ENCODE data around the gene PGAM1.
A peak's percentile ranks its signal among the peaks of the same experiment; 100 is the strongest.
"Not testable (repeated sequence)": the region's sequence is repeated elsewhere in the genome, so short reads cannot be mapped to it uniquely, and the experiment has no call there.

Gene PGAM1

DNA sequence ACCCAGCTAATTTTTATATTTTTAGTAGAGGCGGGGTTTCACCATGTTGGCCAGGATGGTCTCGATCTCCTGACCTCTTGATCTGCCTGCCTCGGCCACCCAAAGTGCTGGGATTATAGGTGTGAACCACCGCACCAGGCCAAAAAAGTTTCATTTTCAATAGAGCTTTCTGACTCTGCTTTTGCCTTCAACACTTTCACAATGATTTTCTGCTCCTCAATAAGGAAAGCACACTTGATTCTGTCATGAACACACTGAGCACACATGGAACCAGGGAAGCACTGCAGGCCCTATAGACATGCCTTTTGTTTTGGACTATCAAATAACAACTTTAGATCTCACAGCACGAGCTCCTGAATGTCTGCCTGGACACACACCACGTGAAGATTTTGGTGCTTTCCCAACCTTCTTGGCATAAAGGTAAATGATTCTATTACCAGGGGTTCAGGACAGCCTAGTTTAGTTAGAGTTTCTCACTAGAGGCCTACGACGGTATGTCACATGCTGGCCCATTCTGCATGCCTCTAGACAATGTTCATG lies 32.9 kb upstream of the PGAM1 start:
- no peaks in the 10 kb centered on the region for H3K4me1 ChIP-seq (ENCODE audit: control insufficient read depth, insufficient read depth, low read length)
- H3K36me3 ChIP-seq (ENCODE audit: control insufficient read depth, insufficient read depth, low read length) = peaks cover 87% of the 10 kb centered on the region
- no peak overlapping the region for H3K4me3 ChIP-seq (ENCODE audit: low read depth, low read length)
- H3K27ac ChIP-seq (ENCODE audit: low read depth, low read length) = no peak overlapping the region
- no peaks in the 10 kb centered on the region for H3K9me3 ChIP-seq (ENCODE audit: control insufficient read depth, insufficient read depth, low read length)
- no peaks in the 10 kb centered on the region for H3K27me3 ChIP-seq (ENCODE audit: control insufficient read depth, insufficient read depth, low read length)
- no peak overlapping the region for H3K9ac ChIP-seq (ENCODE audit: low read depth, low read length)

DNA sequence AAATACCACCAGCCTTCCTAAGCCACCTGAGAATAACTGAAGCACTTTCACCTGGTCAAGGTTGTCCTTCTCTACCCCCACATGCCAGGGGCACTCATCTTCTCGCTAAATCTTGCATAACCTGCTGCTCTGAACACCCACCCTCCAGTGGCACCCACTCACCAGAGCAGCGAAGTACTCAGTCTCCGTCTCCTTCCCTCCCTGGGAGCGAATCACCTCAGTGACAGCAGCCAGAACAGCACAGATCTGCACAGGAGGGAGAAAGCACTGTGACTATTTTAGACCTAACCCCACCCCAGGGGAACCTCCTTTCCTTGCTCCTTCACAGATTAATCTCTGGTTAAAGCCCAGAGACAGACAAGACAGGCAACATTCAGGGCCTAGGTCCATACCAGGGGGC lies 29.9 kb upstream of the PGAM1 start:
- peaks cover 76% of the 10 kb centered on the region for H3K36me3 ChIP-seq (ENCODE audit: control insufficient read depth, insufficient read depth, low read length)
- no peaks in the 10 kb centered on the region for H3K9me3 ChIP-seq (ENCODE audit: control insufficient read depth, insufficient read depth, low read length)
- H3K9ac ChIP-seq (ENCODE audit: low read depth, low read length) = no peak overlapping the region
- H3K27me3 ChIP-seq (ENCODE audit: control insufficient read depth, insufficient read depth, low read length) = no peaks in the 10 kb centered on the region
- H3K4me1 ChIP-seq (ENCODE audit: control insufficient read depth, insufficient read depth, low read length) = peaks cover 7% of the 10 kb centered on the region
- H3K4me3 ChIP-seq (ENCODE audit: low read depth, low read length) = no peak overlapping the region
- no peak overlapping the region for H3K27ac ChIP-seq (ENCODE audit: low read depth, low read length)

DNA sequence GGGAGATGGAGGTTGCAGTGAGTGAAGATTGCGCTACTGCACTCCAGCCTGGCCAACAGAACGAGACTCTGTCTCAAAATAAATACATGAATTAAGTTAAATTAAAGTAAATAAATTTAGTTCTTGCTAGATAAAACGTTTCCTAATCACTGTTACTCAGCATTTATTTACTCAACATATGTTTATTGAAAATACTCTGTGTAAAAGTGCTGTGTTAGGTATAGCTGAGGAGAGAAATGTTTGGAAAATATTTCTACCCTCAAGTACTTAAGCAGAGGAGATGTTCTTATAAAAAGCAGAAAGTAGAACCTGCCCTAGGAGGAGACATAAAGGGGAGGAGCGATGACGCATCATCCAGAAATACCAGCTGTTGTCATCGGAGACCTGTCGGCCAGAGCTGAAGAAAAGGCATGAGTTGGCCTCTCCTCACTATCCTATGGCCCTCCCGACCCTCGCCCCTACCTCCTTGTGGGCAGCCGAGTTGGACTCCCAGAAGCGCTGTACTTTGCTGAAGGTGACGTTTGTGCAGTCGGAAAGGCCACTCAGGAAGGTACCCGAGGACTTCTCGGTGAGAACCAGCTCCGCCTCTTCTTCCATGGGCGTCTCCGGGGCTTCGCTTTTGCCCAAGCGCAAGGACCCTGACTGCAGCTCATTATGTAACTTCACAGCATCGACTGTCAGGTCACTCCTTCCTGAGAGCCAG lies 26.0 kb upstream of the PGAM1 start:
- 0 out of 2 replicates have a peak overlapping the region, but pooled peaks have one; percentile 65 for H3K9ac ChIP-seq (ENCODE audit: low read depth, low read length)
- peak overlapping the region; percentile 79 for H3K27ac ChIP-seq (ENCODE audit: low read depth, low read length)
- peaks cover 7% of the 10 kb centered on the region for H3K4me1 ChIP-seq (ENCODE audit: control insufficient read depth, insufficient read depth, low read length)

DNA sequence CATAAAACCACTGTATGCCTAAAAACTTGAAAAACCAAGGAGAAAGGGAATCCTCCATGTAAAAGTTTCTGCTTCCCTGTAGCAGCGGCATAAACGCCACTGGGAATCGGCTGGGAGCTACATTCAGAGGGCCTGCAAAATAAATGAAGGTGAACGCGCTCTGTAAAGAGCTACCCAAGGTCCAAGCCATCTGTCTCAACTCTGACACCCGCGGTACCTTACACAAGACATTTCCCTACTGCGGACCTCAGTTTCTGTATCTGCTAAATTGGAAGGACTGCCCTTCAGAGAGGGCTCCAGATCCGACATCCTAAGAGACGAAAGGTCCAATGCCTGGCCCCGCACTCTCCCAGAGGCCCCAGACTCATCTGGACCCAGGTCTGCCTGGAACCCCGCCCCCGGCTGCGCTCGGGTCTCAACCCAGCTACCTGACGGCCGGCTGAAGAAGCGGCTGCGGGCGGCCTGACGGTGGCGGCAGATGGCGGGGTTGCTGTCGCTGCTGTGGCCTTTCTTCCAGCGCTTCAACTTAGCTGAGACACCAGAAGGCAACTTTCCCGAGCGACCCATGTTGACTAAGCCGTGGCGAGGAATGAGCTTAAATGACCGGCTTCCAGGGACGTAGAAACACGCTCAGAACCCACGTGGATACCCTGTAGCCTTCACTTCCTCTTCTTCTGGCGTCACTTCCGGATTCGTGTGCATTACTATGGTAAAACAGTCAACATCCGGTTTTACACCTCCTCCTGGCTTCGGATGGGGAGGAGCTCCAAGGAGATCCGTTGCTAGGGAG lies 25.1 kb upstream of the PGAM1 start, which contains the start of gene RRP12:
RRP12 (minus strand) TSS at position 676 of the 790 bp plus-strand sequence; CDS start at position 567, 109 bp downstream.
- no peaks in the 10 kb centered on the region for H3K27me3 ChIP-seq (ENCODE audit: control insufficient read depth, insufficient read depth, low read length)
- H3K4me3 ChIP-seq (ENCODE audit: low read depth, low read length) = peak within 1 kb of the TSS; percentile 90
- peaks cover 36% of the 10 kb centered on the region for H3K36me3 ChIP-seq (ENCODE audit: control insufficient read depth, insufficient read depth, low read length)
- H3K27ac ChIP-seq (ENCODE audit: low read depth, low read length) = peak within 1 kb of the TSS; percentile 79
- peak within 1 kb of the TSS; percentile 65; the same call in 1 of the 2 replicates for H3K9ac ChIP-seq (ENCODE audit: low read depth, low read length)
- H3K4me1 ChIP-seq (ENCODE audit: control insufficient read depth, insufficient read depth, low read length) = peaks cover 7% of the 10 kb centered on the region
- H3K9me3 ChIP-seq (ENCODE audit: control insufficient read depth, insufficient read depth, low read length) = no peaks in the 10 kb centered on the region

More for the DNA sequence above, 26.0 kb upstream of the PGAM1 start:
- H3K27me3 ChIP-seq (ENCODE audit: control insufficient read depth, insufficient read depth, low read length) = no peaks in the 10 kb centered on the region
- peaks cover 44% of the 10 kb centered on the region for H3K36me3 ChIP-seq (ENCODE audit: control insufficient read depth, insufficient read depth, low read length)
- H3K9me3 ChIP-seq (ENCODE audit: control insufficient read depth, insufficient read depth, low read length) = no peaks in the 10 kb centered on the region
- peak overlapping the region; percentile 90 for H3K4me3 ChIP-seq (ENCODE audit: low read depth, low read length)

DNA sequence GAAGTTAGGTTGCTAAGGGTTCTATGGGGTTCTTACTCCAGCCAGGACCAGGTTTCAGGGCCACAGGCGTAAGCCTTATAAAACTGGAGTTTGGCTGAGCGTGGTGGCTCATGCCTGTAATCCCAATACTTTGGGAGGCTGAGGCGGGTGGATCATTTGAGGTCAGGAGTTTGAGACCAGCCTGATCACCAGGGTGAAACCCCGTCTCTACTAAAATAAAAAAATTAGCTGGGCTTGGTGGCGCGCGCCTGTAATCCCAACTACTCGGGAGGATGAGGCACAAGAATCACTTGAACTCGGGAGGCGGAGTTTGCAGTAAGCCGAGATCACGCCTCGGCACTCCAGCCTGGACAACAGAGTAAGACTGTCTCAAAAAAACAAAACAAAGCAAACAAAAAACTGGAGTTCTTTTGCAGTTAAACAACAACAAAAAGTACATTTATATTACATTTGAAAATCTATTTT lies 24.5 kb upstream of the PGAM1 start:
- H3K4me1 ChIP-seq (ENCODE audit: control insufficient read depth, insufficient read depth, low read length) = peaks cover 7% of the 10 kb centered on the region
- H3K36me3 ChIP-seq (ENCODE audit: control insufficient read depth, insufficient read depth, low read length) = peaks cover 29% of the 10 kb centered on the region
- H3K9ac ChIP-seq (ENCODE audit: low read depth, low read length) = no peak overlapping the region
- H3K4me3 ChIP-seq (ENCODE audit: low read depth, low read length) = peak overlapping the region; percentile 90
- H3K9me3 ChIP-seq (ENCODE audit: control insufficient read depth, insufficient read depth, low read length) = no peaks in the 10 kb centered on the region
- peak overlapping the region; percentile 79 for H3K27ac ChIP-seq (ENCODE audit: low read depth, low read length)
- no peaks in the 10 kb centered on the region for H3K27me3 ChIP-seq (ENCODE audit: control insufficient read depth, insufficient read depth, low read length)

DNA sequence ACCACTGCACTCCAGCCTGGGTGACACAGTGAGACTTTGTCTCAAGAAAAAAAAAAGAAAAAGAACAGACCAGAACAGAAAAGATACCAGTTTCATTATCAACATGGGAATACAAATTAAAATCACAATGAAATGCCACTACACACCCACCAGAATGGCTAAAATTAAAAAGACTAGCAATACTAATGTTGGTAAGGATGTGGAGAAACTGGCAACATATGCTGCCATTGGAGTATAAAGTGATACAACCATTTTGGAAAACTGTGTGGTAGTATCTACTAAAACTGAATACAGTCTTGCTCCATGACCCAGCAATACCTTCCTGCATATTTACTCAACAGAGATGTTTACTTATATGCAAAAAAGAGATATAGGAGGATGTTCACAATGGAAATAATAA lies 21.9 kb upstream of the PGAM1 start:
- Histone ChIP-seq H3K9me3 (ENCODE audit: control insufficient read depth, insufficient read depth, low read length) (no peaks in the 10 kb centered on the region), H3K27ac (ENCODE audit: low read depth, low read length) (no peak overlapping the region), H3K4me1 (ENCODE audit: control insufficient read depth, insufficient read depth, low read length) (peaks cover 7% of the 10 kb centered on the region), H3K36me3 (ENCODE audit: control insufficient read depth, insufficient read depth, low read length) (peaks cover 10% of the 10 kb centered on the region; the same call in 1 of the 2 replicates), H3K27me3 (ENCODE audit: control insufficient read depth, insufficient read depth, low read length) (no peaks in the 10 kb centered on the region), H3K9ac (ENCODE audit: low read depth, low read length) (no peak overlapping the region), H3K4me3 (ENCODE audit: low read depth, low read length) (no peak overlapping the region)

DNA sequence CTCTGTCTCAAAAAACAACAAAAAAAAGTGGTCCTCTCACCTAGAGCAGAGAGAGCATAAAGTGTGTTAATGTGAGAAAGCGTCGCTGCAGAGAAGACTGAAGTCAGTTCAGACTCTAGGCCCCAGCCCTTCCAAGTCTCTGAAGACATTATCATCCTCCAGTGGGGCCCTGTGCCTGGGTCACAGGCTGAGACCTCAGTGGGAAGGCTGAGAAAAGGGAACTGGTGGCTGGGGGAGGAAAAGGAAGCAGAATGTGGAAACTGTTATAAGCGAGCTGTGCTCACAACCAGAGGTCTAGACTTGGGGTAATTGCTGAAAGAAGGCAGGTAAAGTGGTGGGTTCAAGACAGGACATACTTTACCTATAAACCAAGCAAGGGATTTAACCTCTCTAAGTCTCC lies 19.9 kb upstream of the PGAM1 start:
- Histone ChIP-seq H3K9ac (ENCODE audit: low read depth, low read length) (no peak overlapping the region), H3K4me3 (ENCODE audit: low read depth, low read length) (no peak overlapping the region), H3K36me3 (ENCODE audit: control insufficient read depth, insufficient read depth, low read length) (no peaks in the 10 kb centered on the region), H3K27ac (ENCODE audit: low read depth, low read length) (no peak overlapping the region), H3K9me3 (ENCODE audit: control insufficient read depth, insufficient read depth, low read length) (no peaks in the 10 kb centered on the region), H3K4me1 (ENCODE audit: control insufficient read depth, insufficient read depth, low read length) (no peaks in the 10 kb centered on the region), H3K27me3 (ENCODE audit: control insufficient read depth, insufficient read depth, low read length) (no peaks in the 10 kb centered on the region)

DNA sequence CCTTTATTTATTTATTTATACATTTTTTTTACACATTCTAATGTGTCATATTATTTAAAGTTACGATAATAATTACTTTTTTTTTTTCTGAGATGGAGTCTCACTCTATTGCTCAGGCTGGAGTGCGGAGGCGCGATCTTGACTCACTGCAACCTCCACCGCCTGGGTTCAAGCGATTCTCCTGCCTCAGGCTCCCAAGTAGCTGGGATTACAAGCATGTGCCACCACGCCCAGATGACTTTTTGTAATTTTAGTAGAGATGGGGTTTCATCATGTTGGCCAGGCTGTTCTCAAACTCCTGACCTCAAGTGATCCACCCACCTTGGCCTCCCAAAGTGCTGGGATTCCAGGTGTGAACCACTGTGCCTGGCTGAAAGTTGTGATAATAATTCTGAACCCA lies 19.5 kb upstream of the PGAM1 start:
- H3K4me3 ChIP-seq (ENCODE audit: low read depth, low read length); H3K36me3 ChIP-seq (ENCODE audit: control insufficient read depth, insufficient read depth, low read length); H3K9me3 ChIP-seq (ENCODE audit: control insufficient read depth, insufficient read depth, low read length); H3K27me3 ChIP-seq (ENCODE audit: control insufficient read depth, insufficient read depth, low read length); H3K4me1 ChIP-seq (ENCODE audit: control insufficient read depth, insufficient read depth, low read length); H3K27ac ChIP-seq (ENCODE audit: low read depth, low read length); H3K9ac ChIP-seq (ENCODE audit: low read depth, low read length): not testable (repeated sequence)

DNA sequence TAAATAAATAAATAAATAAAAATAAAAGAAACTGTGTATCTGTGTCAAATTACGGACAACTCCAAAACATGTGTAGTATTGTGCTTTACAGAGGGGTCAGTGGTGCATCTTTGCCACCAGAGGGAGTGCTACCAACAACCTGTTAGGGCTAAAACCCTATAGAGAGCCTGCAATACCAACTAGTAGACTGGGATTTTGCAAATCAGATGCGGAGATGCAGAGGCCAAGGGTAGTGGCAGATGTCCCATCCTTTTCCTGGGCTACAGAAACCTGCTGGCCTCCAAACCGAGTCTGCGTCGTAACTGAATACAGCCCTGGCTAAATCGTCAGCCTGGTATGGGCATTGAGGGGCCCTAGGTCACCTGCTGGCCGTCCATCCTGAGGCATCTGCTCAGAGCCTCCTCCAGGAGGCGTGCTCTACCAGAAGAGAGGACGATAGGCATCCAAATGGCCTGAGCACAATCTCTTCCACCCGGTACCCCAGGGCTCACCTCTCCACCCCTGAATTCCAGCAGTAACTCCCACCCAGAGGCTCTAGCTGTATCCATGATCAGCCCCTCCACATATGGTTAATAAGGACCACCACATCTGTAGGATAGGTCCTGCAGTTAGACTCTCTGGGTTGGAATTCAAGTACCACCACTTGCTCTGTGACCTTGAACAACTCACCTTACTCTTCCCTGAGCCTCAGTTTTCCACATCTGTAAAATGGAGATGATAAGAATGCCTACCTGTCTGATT lies 18.6 kb upstream of the PGAM1 start:
- no peak overlapping the region for H3K9ac ChIP-seq (ENCODE audit: low read depth, low read length)
- no peaks in the 10 kb centered on the region for H3K9me3 ChIP-seq (ENCODE audit: control insufficient read depth, insufficient read depth, low read length)
- no peaks in the 10 kb centered on the region for H3K27me3 ChIP-seq (ENCODE audit: control insufficient read depth, insufficient read depth, low read length)
- H3K27ac ChIP-seq (ENCODE audit: low read depth, low read length) = peak overlapping the region; percentile 26
- H3K4me3 ChIP-seq (ENCODE audit: low read depth, low read length) = peak overlapping the region; percentile 56
- H3K4me1 ChIP-seq (ENCODE audit: control insufficient read depth, insufficient read depth, low read length) = no peaks in the 10 kb centered on the region
- H3K36me3 ChIP-seq (ENCODE audit: control insufficient read depth, insufficient read depth, low read length) = no peaks in the 10 kb centered on the region

DNA sequence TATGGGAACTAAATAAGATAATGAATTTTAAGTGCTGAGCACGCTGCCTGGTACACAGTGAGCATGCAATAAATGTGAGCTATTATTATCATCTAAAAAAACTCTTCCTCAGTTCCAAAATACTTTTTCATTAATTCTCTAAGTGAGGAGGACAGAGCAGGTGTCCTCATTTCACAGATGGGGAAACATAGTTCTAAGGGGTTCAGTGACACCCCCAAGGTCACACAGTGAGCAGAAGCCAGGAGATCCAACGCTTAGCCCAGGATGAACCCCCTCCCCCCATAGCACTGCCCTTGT lies 18.1 kb upstream of the PGAM1 start:
- H3K27me3 ChIP-seq (ENCODE audit: control insufficient read depth, insufficient read depth, low read length) = no peaks in the 10 kb centered on the region
- H3K4me1 ChIP-seq (ENCODE audit: control insufficient read depth, insufficient read depth, low read length) = no peaks in the 10 kb centered on the region
- no peaks in the 10 kb centered on the region for H3K36me3 ChIP-seq (ENCODE audit: control insufficient read depth, insufficient read depth, low read length)
- H3K4me3 ChIP-seq (ENCODE audit: low read depth, low read length) = no peak overlapping the region
- H3K27ac ChIP-seq (ENCODE audit: low read depth, low read length) = no peak overlapping the region
- no peaks in the 10 kb centered on the region for H3K9me3 ChIP-seq (ENCODE audit: control insufficient read depth, insufficient read depth, low read length)
- H3K9ac ChIP-seq (ENCODE audit: low read depth, low read length) = no peak overlapping the region
